ENCODE data around the gene GET4. TPM values are rescaled to one million over a fixed set of nuclear protein-coding genes. Genes with fewer than 3 reads are reported as not detected.

Gene GET4
- total RNA-seq, 3 donors from 2014 or later (not counting 1 experiment from before 2014, with no cell fraction given): 69.3 to 81.6 (median 73.2) TPM

DNA sequence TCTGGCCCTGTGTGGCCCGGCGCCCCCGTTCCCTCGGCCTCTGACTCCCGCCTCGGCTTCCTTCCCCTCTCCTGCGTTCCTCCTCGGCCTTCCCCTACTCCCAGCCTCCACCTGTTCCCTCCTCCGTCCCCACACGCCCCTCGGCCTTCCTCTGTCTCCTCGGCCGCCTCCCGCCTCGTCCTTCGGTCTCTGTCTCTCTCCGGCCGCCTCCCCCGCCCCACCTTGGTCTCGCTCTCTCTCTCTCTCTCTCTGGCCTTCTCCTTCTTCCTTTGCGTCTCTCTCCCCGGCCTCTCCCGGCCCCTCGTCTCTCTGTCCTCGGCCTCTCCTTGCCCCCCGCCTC lies 588 bp downstream of the GET4 start:
- peak overlapping the region; percentile 87 for H3K4me3 ChIP-seq (ENCODE audit: low read length)
- Mint-ChIP-seq H3K9me3 (no peaks in the 10 kb centered on the region), H3K4me1 (peaks cover 23 to 25% of the 10 kb centered on the region in 2 donors), H3K36me3 (no peaks in the 10 kb centered on the region), H3K27me3 (ENCODE audit: low read depth in 2 of 2) (no peaks in the 10 kb centered on the region), H3K4me3 (peak overlapping the region; percentile 99), H3K27ac (peak overlapping the region; percentile 89 to 94)
- TF ChIP-seq, protein P1, sequence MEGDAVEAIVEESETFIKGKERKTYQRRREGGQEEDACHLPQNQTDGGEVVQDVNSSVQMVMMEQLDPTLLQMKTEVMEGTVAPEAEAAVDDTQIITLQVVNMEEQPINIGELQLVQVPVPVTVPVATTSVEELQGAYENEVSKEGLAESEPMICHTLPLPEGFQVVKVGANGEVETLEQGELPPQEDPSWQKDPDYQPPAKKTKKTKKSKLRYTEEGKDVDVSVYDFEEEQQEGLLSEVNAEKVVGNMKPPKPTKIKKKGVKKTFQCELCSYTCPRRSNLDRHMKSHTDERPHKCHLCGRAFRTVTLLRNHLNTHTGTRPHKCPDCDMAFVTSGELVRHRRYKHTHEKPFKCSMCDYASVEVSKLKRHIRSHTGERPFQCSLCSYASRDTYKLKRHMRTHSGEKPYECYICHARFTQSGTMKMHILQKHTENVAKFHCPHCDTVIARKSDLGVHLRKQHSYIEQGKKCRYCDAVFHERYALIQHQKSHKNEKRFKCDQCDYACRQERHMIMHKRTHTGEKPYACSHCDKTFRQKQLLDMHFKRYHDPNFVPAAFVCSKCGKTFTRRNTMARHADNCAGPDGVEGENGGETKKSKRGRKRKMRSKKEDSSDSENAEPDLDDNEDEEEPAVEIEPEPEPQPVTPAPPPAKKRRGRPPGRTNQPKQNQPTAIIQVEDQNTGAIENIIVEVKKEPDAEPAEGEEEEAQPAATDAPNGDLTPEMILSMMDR (IDR thresholded peaks at IDR 0.05): no peak
- H3K27me3 ChIP-seq (ENCODE audit: control insufficient read depth, insufficient read depth, low read length): no peaks in the 10 kb centered on the region
- no peaks in the 10 kb centered on the region for H3K9me3 ChIP-seq (ENCODE audit: control insufficient read depth, insufficient read depth, low read length)
- intact Hi-C loops (cut with micrococcal nuclease): loop anchor here (2.0 kb wide), 1 partner anchor 46 kb away; no protein-coding TSS in a partner anchor
- H3K36me3 ChIP-seq (ENCODE audit: control insufficient read depth, insufficient read depth, low read length): peaks cover 4% of the 10 kb centered on the region
- ATAC-seq: peak in 2 of 3 donors; percentile 6 to 9
- H3K27ac ChIP-seq (ENCODE audit: low read length): peak overlapping the region; percentile 90
- DNase-seq: no peak
- H3K4me1 ChIP-seq (ENCODE audit: control insufficient read depth, insufficient read depth, low read length): peaks cover 32% of the 10 kb centered on the region
- WGBS (ENCODE audit: insufficient coverage): 0% methylated on average over 26 of the region's 26 CpGs

- peak overlapping the region; percentile 89 to 94 for H3K27ac Mint-ChIP-seq
- H3K27me3 Mint-ChIP-seq (ENCODE audit: low read depth in 2 of 2): no peaks in the 10 kb centered on the region
- H3K36me3 Mint-ChIP-seq: no peaks in the 10 kb centered on the region
- Histone ChIP-seq H3K4me3 (ENCODE audit: low read length) (peak overlapping the region; percentile 87), H3K27ac (ENCODE audit: low read length) (peak overlapping the region; percentile 90), H3K4me1 (ENCODE audit: control insufficient read depth, insufficient read depth, low read length) (peaks cover 32% of the 10 kb centered on the region), H3K36me3 (ENCODE audit: control insufficient read depth, insufficient read depth, low read length) (no peaks in the 10 kb centered on the region), H3K9me3 (ENCODE audit: control insufficient read depth, insufficient read depth, low read length) (no peaks in the 10 kb centered on the region), H3K27me3 (ENCODE audit: control insufficient read depth, insufficient read depth, low read length) (no peaks in the 10 kb centered on the region)
- intact Hi-C loops (cut with micrococcal nuclease): loop anchor here (2.0 kb wide), 1 partner anchor 45 kb away; no protein-coding TSS in a partner anchor
- WGBS (ENCODE audit: insufficient coverage): 20% methylated on average over 43 of the region's 47 CpGs
- peaks cover 26 to 28% of the 10 kb centered on the region in 2 donors for H3K4me1 Mint-ChIP-seq
- DNase-seq (peak in 1 of 2 donors; percentile 34), ATAC-seq (no peak)
- TF ChIP-seq, protein P1 (IDR thresholded peaks at IDR 0.05): no peak
- H3K4me3 Mint-ChIP-seq: peak overlapping the region; percentile 99
- no peaks in the 10 kb centered on the region for H3K9me3 Mint-ChIP-seq
Measured at GRCh38 chr7:877312-878232, 1.2 kb downstream of the GET4 start.

GRCh38 chr7:879093-879492 lies 2.7 kb downstream of the GET4 start:
- Mint-ChIP-seq H3K4me3 (peak overlapping the region; percentile 40), H3K36me3 (no peaks in the 10 kb centered on the region), H3K27ac (peak overlapping the region in 1 of 2 donors; percentile 41), H3K4me1 (peaks cover 17 to 29% of the 10 kb centered on the region in 2 donors), H3K9me3 (no peaks in the 10 kb centered on the region), H3K27me3 (ENCODE audit: low read depth in 2 of 2) (no peaks in the 10 kb centered on the region)
- Histone ChIP-seq H3K9me3 (ENCODE audit: control insufficient read depth, insufficient read depth, low read length) (no peaks in the 10 kb centered on the region), H3K36me3 (ENCODE audit: control insufficient read depth, insufficient read depth, low read length) (no peaks in the 10 kb centered on the region), H3K4me1 (ENCODE audit: control insufficient read depth, insufficient read depth, low read length) (peaks cover 35% of the 10 kb centered on the region), H3K27ac (ENCODE audit: low read length) (no peak overlapping the region), H3K27me3 (ENCODE audit: control insufficient read depth, insufficient read depth, low read length) (no peaks in the 10 kb centered on the region), H3K4me3 (ENCODE audit: low read length) (no peak overlapping the region)
- intact Hi-C loops (cut with micrococcal nuclease): no loop called here
- no peak for DNase-seq
- ATAC-seq: no peak
- 93% methylated on average over 15 of the region's 15 CpGs for WGBS (ENCODE audit: insufficient coverage)
- TF ChIP-seq, protein P1 (IDR thresholded peaks at IDR 0.05): no peak

Measured in natural killer cell (primary cell).